RWPE2 (cell line): Measurements from ENCODE around the gene BLNK.

Experiments used
- ATAC-seq: fragments of 200-7000 bp; cut with Tn5 transposase; 3 replicates; pipeline ENCODE4 v1.9.1; 2021; ENCODE audit warnings: low read depth
- DNase-seq: peaks from one replicate; pipeline ENCODE4 v3.0.0-alpha.2; 2020; ENCODE audit warnings: low spot score
- H3K27ac ChIP-seq: fragments of 450-650 bp; 2 replicates; pipeline ENCODE4 v1.5.1; 2017; ENCODE audit warnings: mild to moderate bottlenecking; ENCODE audit not compliant: poor library complexity, severe bottlenecking
- H3K27me3 ChIP-seq: fragments of 250-450 bp; sonication (Bioruptor Pico); 2 replicates; pipeline ENCODE4 v1.5.1; 2021; ENCODE audit warnings: mild to moderate bottlenecking, moderate library complexity; ENCODE audit not compliant: insufficient read depth, poor library complexity, severe bottlenecking
- H3K36me3 ChIP-seq: fragments of 250-450 bp; sonication (Bioruptor Pico); 2 replicates; pipeline ENCODE4 v1.5.1; 2020; ENCODE audit warnings: low read depth, mild to moderate bottlenecking, moderate library complexity
- H3K4me1 ChIP-seq: fragments of 250-450 bp; sonication (Bioruptor Pico); 2 replicates; pipeline ENCODE4 v1.5.1; 2021; ENCODE audit warnings: mild to moderate bottlenecking, moderate library complexity; ENCODE audit not compliant: insufficient read depth, poor library complexity, severe bottlenecking
- H3K4me3 ChIP-seq: fragments of 250-450 bp; sonication (Bioruptor Pico); 2 replicates; pipeline ENCODE4 v1.5.1; 2021; ENCODE audit warnings: mild to moderate bottlenecking, moderate library complexity; ENCODE audit not compliant: severe bottlenecking
- H3K9me3 ChIP-seq: fragments of 250-450 bp; sonication (Bioruptor Pico); 2 replicates; pipeline ENCODE4 v1.5.1; 2021; ENCODE audit warnings: mild to moderate bottlenecking, moderate library complexity; ENCODE audit not compliant: severe bottlenecking
- CTCF ChIP-seq: fragments of 450-650 bp; IDR thresholded peaks from one replicate; pipeline ENCODE4 v1.5.1; 2017; ENCODE audit warnings: mild to moderate bottlenecking, moderate library complexity; ENCODE audit not compliant: poor library complexity, severe bottlenecking

BLNK gene

GRCh38 chr10:96260014-96260413 lies 11.4 kb downstream of the BLNK start:
- Histone ChIP-seq H3K4me1 (no peaks in the 10 kb centered on the region), H3K27ac (no peak overlapping the region), H3K27me3 (no peaks in the 10 kb centered on the region), H3K9me3 (no peaks in the 10 kb centered on the region), H3K4me3 (no peak overlapping the region), H3K36me3 (no peaks in the 10 kb centered on the region)
- no peak for TF ChIP-seq CTCF
- ATAC-seq (no peak), DNase-seq (no peak)

- TF ChIP-seq CTCF, result no peak
- Histone ChIP-seq H3K9me3 (no peaks in the 10 kb centered on the region), H3K4me1 (no peaks in the 10 kb centered on the region), H3K4me3 (no peak overlapping the region), H3K36me3 (no peaks in the 10 kb centered on the region), H3K27ac (no peak overlapping the region), H3K27me3 (no peaks in the 10 kb centered on the region)
- ATAC-seq (no peak), DNase-seq (no peak)
Measured at GRCh38 chr10:96259150-96259549, 12.2 kb downstream of the BLNK start.

GRCh38 chr10:96257944-96258343 lies 13.4 kb downstream of the BLNK start:
- ATAC-seq, result no peak
- H3K27ac ChIP-seq, result no peak overlapping the region

GRCh38 chr10:96255549-96256333 lies 15.6 kb downstream of the BLNK start:
- Histone ChIP-seq H3K9me3 (no peaks in the 10 kb centered on the region), H3K4me3 (no peak overlapping the region), H3K4me1 (no peaks in the 10 kb centered on the region), H3K27ac (no peak overlapping the region), H3K27me3 (no peaks in the 10 kb centered on the region), H3K36me3 (no peaks in the 10 kb centered on the region)
- no peak for TF ChIP-seq CTCF
- DNase-seq (no peak), ATAC-seq (no peak)

More at GRCh38 chr10:96257944-96258343, 13.4 kb downstream of the BLNK start:
- H3K4me3 ChIP-seq, result no peak overlapping the region
- H3K4me1 ChIP-seq, result no peaks in the 10 kb centered on the region
- DNase-seq, result no peak
- no peaks in the 10 kb centered on the region for H3K27me3 ChIP-seq
- TF ChIP-seq CTCF, result no peak
- H3K9me3 ChIP-seq, result no peaks in the 10 kb centered on the region
- no peaks in the 10 kb centered on the region for H3K36me3 ChIP-seq

GRCh38 chr10:96254976-96255375 lies 16.4 kb downstream of the BLNK start:
- no peak for TF ChIP-seq CTCF
- ATAC-seq (no peak), DNase-seq (no peak)

More at GRCh38 chr10:96254976-96255375, 16.4 kb downstream of the BLNK start:
- Histone ChIP-seq H3K27me3 (no peaks in the 10 kb centered on the region), H3K9me3 (no peaks in the 10 kb centered on the region), H3K4me1 (no peaks in the 10 kb centered on the region), H3K4me3 (no peak overlapping the region), H3K36me3 (no peaks in the 10 kb centered on the region), H3K27ac (no peak overlapping the region)
